Upper lobe of left lung (tissue), 6 donors: ENCODE results near the gene HDHD5. TPM values are rescaled to one million over a fixed set of nuclear protein-coding genes. Genes with fewer than 3 reads are reported as not detected.

Source experiments
- ATAC-seq, 2 donors: fragments of 200-7000 bp; cut with Tn5 transposase; one replicate each; pipeline ENCODE4 v1.9.1; 2022; ENCODE audit warnings: mild to moderate bottlenecking in 2 of 2, moderate library complexity in 2 of 2; ENCODE audit not compliant: low FRiP score in 2 of 2
- DNase-seq, 2 donors: peaks; one replicate each; pipeline ENCODE4 v3.0.0-alpha.2; 2019 to 2020
- H3K27ac ChIP-seq, 4 donors: fragments of 200-600 bp; sonication (generic); one replicate each; pipeline ENCODE4 v1.5.1; 2016 to 2019
- H3K27me3 ChIP-seq, 4 donors: fragments of 200-600 bp; sonication (generic); one replicate each; pipeline ENCODE4 v1.5.1; 2017 to 2019
- H3K36me3 ChIP-seq, 4 donors: fragments of 200-600 bp; sonication (generic); one replicate each; pipeline ENCODE4 v1.5.1; 2016 to 2019
- H3K4me1 ChIP-seq, 4 donors: fragments of 200-600 bp; sonication (generic); one replicate each; pipeline ENCODE4 v1.5.1; 2018 to 2019
- H3K4me3 ChIP-seq, 4 donors: fragments of 200-600 bp; sonication (generic); one replicate each; pipeline ENCODE4 v1.5.1; 2017 to 2019; ENCODE audit warnings: mild to moderate bottlenecking in 2 of 4, moderate library complexity in 1 of 4
- H3K9me3 ChIP-seq, 4 donors: fragments of 200-600 bp; sonication (generic); one replicate each; pipeline ENCODE4 v1.5.1; 2018 to 2019
- EP300 ChIP-seq, 4 donors: sonication (generic); formaldehyde crosslinking; IDR thresholded peaks; one replicate each; pipeline ENCODE4 v1.5.1; 2017; ENCODE audit warnings: antibody characterized with exemption in 4 of 4, control low read depth in 2 of 4
- POLR2A ChIP-seq, 4 donors: fragments of 450-650 bp; IDR thresholded peaks; one replicate each; pipeline ENCODE4 v1.5.1; 2016 to 2017; ENCODE audit warnings: antibody characterized with exemption in 4 of 4, mild to moderate bottlenecking in 2 of 4
- POLR2AphosphoS5 ChIP-seq, 2 donors: sonication (generic); formaldehyde crosslinking; IDR thresholded peaks; one replicate each; pipeline ENCODE4 v1.5.1; 2017; ENCODE audit warnings: antibody characterized with exemption in 2 of 2
- WGBS, 2 donors: methylation state at CpG; one replicate each; pipeline ENCODE4 v1.1.5; 2017 to 2018; 5-methylcytosine and 5-hydroxymethylcytosine counted together
- total RNA-seq, 6 donors: library from RNA; depleted of rRNA in 4 of 6; stranded (reverse); fragments of >200 nt in 4 of 6; gene quantifications; one replicate each; pipeline versions ENCODE4 v1.1.0 to v1.2.1, GENCODE V29; 2016 to 2021
- TF ChIP-seq, protein P1 (sequence below), 6 experiments: fragments of 450-650 bp in 4 of 6; fragments of 200-600 bp in 2 of 6; sonication (generic) in 2 of 6; IDR thresholded peaks; one replicate each; pipeline ENCODE4 v1.5.1; 2016 to 2019; ENCODE audit warnings: antibody characterized with exemption in 6 of 6
- donor health status: DM: no; HTN: no; CAD: no; lungs with moderate emphysema.
- donor health status: DM: no; HTN: yes; CAD: no; lungs with severe emphysema.

HDHD5 gene
- total RNA-seq, 6 donors from 2014 or later = 28.0 to 47.1 (median 34.3) TPM

DNA sequence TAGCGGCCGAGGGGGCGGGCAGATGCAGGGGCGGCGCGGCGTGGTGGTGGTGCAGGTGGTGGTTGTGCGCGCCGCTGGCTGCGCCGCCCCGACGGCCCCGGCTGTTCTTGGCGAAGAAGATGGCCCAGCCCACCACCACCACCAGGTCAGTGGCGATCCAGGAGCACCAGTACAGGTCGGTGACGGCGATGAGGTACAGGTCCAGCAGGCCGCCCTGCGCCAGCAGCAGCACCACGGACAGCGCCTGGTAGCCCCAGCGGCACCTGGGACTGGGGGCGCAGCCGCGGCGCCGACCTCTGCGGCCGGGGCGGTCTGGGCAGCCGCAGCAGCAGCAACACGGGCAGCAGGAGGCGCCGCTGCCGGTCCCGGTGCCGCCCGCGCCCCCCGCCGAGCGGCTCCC is 38.8 kb downstream of the HDHD5 start:
- Histone ChIP-seq H3K9me3 (no peaks in the 10 kb centered on the region), H3K27me3 (peaks cover 0 to 24% (median 11%) of the 10 kb centered on the region in 4 donors), H3K4me3 (peak overlapping the region in 3 of 4 donors; percentile 49 to 78 (median 62)), H3K36me3 (no peaks in the 10 kb centered on the region), H3K27ac (no peak overlapping the region), H3K4me1 (peaks cover 24 to 50% (median 39%) of the 10 kb centered on the region in 4 donors)
- no peak for TF ChIP-seq POLR2A (IDR thresholded peaks at IDR 0.05)
- TF ChIP-seq, protein P1, sequence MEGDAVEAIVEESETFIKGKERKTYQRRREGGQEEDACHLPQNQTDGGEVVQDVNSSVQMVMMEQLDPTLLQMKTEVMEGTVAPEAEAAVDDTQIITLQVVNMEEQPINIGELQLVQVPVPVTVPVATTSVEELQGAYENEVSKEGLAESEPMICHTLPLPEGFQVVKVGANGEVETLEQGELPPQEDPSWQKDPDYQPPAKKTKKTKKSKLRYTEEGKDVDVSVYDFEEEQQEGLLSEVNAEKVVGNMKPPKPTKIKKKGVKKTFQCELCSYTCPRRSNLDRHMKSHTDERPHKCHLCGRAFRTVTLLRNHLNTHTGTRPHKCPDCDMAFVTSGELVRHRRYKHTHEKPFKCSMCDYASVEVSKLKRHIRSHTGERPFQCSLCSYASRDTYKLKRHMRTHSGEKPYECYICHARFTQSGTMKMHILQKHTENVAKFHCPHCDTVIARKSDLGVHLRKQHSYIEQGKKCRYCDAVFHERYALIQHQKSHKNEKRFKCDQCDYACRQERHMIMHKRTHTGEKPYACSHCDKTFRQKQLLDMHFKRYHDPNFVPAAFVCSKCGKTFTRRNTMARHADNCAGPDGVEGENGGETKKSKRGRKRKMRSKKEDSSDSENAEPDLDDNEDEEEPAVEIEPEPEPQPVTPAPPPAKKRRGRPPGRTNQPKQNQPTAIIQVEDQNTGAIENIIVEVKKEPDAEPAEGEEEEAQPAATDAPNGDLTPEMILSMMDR (IDR thresholded peaks at IDR 0.05) = peak in 2 of 6 experiments; percentile 23 to 28
- WGBS, 2 donors = no CpG with 5 or more reads among the region's 45 CpGs
- ATAC-seq (peak in 1 of 2 donors; percentile 30), DNase-seq (peak; percentile 54 to 92)

DNA sequence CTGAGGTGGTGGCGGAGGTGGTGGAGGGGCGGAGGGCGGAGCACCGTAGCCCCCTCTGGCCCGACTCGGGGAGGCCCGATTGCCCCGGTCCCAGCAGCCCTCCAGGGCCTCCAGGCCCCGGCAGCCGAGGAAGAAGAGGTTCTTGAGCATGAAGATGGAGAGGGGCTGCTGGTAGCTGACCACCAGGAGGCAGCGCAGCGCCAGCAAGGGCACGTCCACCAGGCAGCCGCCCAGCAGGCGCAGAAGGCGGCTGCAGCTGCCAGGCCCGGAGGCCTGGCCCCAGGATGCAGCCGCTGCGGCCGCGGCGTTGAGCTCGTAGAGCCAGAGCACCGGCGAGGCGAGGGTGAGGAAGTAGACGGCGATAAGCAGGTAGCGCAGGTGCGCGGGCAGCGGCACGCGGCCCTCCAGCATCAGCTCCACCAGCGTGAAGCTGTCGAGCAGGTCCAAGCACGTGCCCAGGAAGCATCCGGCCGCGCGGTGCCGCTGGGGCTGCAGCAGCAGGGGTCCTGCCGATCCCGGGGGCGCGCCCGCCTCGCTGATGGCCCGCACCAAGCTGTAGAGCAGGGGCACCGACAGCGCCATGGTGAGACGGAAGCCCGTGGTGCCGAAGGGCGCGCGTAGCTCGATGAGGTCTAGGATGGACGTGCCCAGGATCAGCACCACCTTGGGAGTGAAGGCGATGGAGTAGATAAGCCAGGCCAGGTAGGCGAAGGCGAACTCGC is 39.4 kb downstream of the HDHD5 start:
- TF ChIP-seq EP300 (IDR thresholded peaks at IDR 0.05) = no peak
- TF ChIP-seq, protein P1 (IDR thresholded peaks at IDR 0.05) = peak in 3 of 6 experiments; percentile 21 to 31 (median 29)
- Histone ChIP-seq H3K27ac (no peak overlapping the region), H3K27me3 (peaks cover 0 to 24% (median 11%) of the 10 kb centered on the region in 4 donors), H3K4me3 (peak overlapping the region in 2 of 4 donors; percentile 49 to 78), H3K4me1 (peaks cover 24 to 50% (median 42%) of the 10 kb centered on the region in 4 donors), H3K36me3 (no peaks in the 10 kb centered on the region), H3K9me3 (no peaks in the 10 kb centered on the region)
- DNase-seq (peak in 1 of 2 donors; percentile 87), ATAC-seq (no peak)
- WGBS, 2 donors = 48 to 61% methylated on average over 22 to 33 of the region's 63 CpGs

DNA sequence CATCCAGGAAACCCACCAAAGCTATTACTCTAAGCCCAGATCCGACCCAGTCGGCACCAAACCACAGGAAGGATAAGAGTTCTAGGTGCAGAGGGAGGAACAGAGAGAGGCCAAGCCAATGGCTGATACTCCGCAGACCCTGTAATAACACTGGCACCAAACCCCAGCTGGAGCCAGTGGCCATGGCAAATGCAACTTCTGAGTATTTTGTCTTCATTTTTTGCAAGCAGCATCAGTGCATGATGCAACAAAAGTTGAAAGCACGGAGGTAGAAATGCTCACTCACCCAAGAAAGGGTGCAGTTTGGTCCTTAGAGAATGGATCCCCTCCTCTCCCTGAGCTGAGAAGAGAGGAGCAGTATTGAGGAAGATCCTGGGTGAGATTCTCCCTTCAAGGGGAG is 40.7 kb downstream of the HDHD5 start:
- no peak for ATAC-seq
- H3K27me3 ChIP-seq = peaks cover 0 to 24% (median 11%) of the 10 kb centered on the region in 4 donors

DNA sequence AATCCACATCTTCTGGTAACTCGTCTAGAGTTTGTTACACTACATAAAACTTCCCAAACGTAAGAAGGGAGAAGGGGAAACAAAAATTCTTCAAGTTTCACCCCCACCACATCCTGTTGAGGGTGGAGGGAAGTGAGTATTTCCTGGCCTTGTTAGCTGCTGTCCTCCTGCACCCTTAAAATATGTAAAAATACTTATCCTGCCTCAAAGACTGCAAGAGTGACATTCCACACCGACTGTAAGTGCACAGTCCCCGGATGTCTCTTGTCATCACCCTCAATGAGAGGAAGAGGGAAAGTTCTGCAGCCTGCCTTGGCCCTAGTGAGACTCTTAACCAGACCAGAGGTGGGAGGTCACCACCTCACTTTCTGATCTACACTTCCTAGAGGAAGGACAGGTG is 41.2 kb downstream of the HDHD5 start:
- H3K4me1 ChIP-seq = peaks cover 24 to 50% (median 42%) of the 10 kb centered on the region in 4 donors
- WGBS, 2 donors = 26 to 27% methylated on average over 4 of the region's 4 CpGs
- peaks cover 0 to 24% (median 11%) of the 10 kb centered on the region in 4 donors for H3K27me3 ChIP-seq
- ATAC-seq (no peak), DNase-seq (no peak)
- no peaks in the 10 kb centered on the region for H3K9me3 ChIP-seq
- peak overlapping the region in 1 of 4 donors; percentile 77 for H3K27ac ChIP-seq
- no peak overlapping the region for H3K4me3 ChIP-seq
- TF ChIP-seq EP300 (IDR thresholded peaks at IDR 0.05) (no peak), POLR2A (IDR thresholded peaks at IDR 0.05) (no peak), POLR2AphosphoS5 (IDR thresholded peaks at IDR 0.05) (no peak)
- TF ChIP-seq, protein P1 (IDR thresholded peaks at IDR 0.05) = no peak
- H3K36me3 ChIP-seq = no peaks in the 10 kb centered on the region

More for the DNA sequence above, 40.7 kb downstream of the HDHD5 start:
- TF ChIP-seq EP300 (IDR thresholded peaks at IDR 0.05) (no peak), POLR2AphosphoS5 (IDR thresholded peaks at IDR 0.05) (no peak), POLR2A (IDR thresholded peaks at IDR 0.05) (no peak)
- TF ChIP-seq, protein P1 (IDR thresholded peaks at IDR 0.05) = no peak
- Histone ChIP-seq H3K4me3 (no peak overlapping the region), H3K36me3 (no peaks in the 10 kb centered on the region), H3K9me3 (no peaks in the 10 kb centered on the region), H3K4me1 (peaks cover 24 to 50% (median 42%) of the 10 kb centered on the region in 4 donors), H3K27ac (peak overlapping the region in 1 of 4 donors; percentile 77)
- 48 to 78% methylated on average over 4 of the region's 4 CpGs for WGBS, 2 donors
- DNase-seq = no peak
